HEK293 (cell line): Measurements from ENCODE around the gene SEMA4D.

Experiments
- CTCF ChIA-PET: fragments of 350-600 bp; formaldehyde crosslinking; extraction: SDS; loops from one replicate; lab custom pipeline; 2021; ENCODE audit warnings: antibody characterized with exemption; lab: Yijun Ruan, JAX
- POLR2A ChIA-PET: fragments of 300-600 bp; formaldehyde crosslinking; extraction: SDS; loops from one replicate; lab custom pipeline; 2020; ENCODE audit warnings: antibody characterized with exemption, inconsistent platforms; lab: Yijun Ruan, JAX
- H3K27ac ChIP-seq: fragments of 200-500 bp; sonication (Bioruptor generic); 2 replicates; pipeline ENCODE4 v1.5.1; 2014; ENCODE audit warnings: low read depth, low read length, control low read depth, inconsistent platforms; ENCODE audit errors: extremely low read depth
- H3K36me3 ChIP-seq, 2 experiments: fragments of 200-500 bp in 1 of 2; sonication (Bioruptor generic) in 1 of 2; 1 replicate in 1 of 2; 2 replicates in 1 of 2; pipeline ENCODE4 v1.5.1; 2014 to 2017; ENCODE audit warnings: inconsistent platforms in 2 of 2, low read length in 2 of 2; ENCODE audit not compliant: control insufficient read depth in 2 of 2, insufficient read depth in 1 of 2
- H3K4me1 ChIP-seq: fragments of 200-500 bp; sonication (Bioruptor generic); 2 replicates; pipeline ENCODE4 v1.5.1; 2014; ENCODE audit warnings: mild to moderate bottlenecking, low read length, inconsistent platforms; ENCODE audit not compliant: control insufficient read depth, insufficient read depth
- H3K4me3 ChIP-seq: 2 replicates; pipeline ENCODE4 v1.5.1; 2011; ENCODE audit warnings: low read depth, mild to moderate bottlenecking, control low read depth, low read length, moderate library complexity
- H3K9me3 ChIP-seq: fragments of 200-500 bp; sonication (Bioruptor generic); 2 replicates; pipeline ENCODE4 v1.5.1; 2014; ENCODE audit warnings: low read depth, low read length, inconsistent platforms; ENCODE audit not compliant: control insufficient read depth, insufficient read depth
- HOXC10 ChIP-seq: sonication (generic); formaldehyde crosslinking; IDR thresholded peaks from 2 replicates; pipeline ENCODE4 v1.8.1; 2023; ENCODE audit warnings: mild to moderate bottlenecking, missing genetic modification reagents
- MYNN ChIP-seq: fragments of 450-650 bp; formaldehyde crosslinking; IDR thresholded peaks from 2 replicates; pipeline ENCODE4 v1.5.1; 2016; ENCODE audit warnings: missing biosample characterization, missing genetic modification characterization, borderline replicate concordance
- PBX3 ChIP-seq: sonication (generic); formaldehyde crosslinking; IDR thresholded peaks from 2 replicates; pipeline ENCODE4 v1.8.1; 2022; ENCODE audit warnings: mild to moderate bottlenecking, moderate library complexity, missing genetic modification reagents
- SP2 ChIP-seq: fragments of 450-650 bp; formaldehyde crosslinking; IDR thresholded peaks from 2 replicates; pipeline ENCODE4 v1.5.1; 2016; ENCODE audit warnings: missing biosample characterization, missing genetic modification characterization
- ZBTB11 ChIP-seq: fragments of 450-650 bp; formaldehyde crosslinking; conservative IDR thresholded peaks from 2 replicates; pipeline ENCODE4 v1.5.1; 2016; ENCODE audit warnings: low read depth, missing biosample characterization, missing genetic modification characterization
- ZBTB20 ChIP-seq: fragments of 450-650 bp; formaldehyde crosslinking; IDR thresholded peaks from 2 replicates; pipeline ENCODE4 v1.5.1; 2016; ENCODE audit warnings: missing biosample characterization, missing genetic modification characterization
- ZBTB7A ChIP-seq: fragments of 450-650 bp; formaldehyde crosslinking; IDR thresholded peaks from 2 replicates; pipeline ENCODE4 v1.5.1; 2016; ENCODE audit warnings: low read depth, missing biosample characterization, missing genetic modification characterization
- ZNF223 ChIP-seq: fragments of 450-650 bp; formaldehyde crosslinking; IDR thresholded peaks from 2 replicates; pipeline ENCODE4 v1.5.1; 2016; ENCODE audit warnings: missing biosample characterization, missing genetic modification characterization
- ZNF416 ChIP-seq: fragments of 450-650 bp; formaldehyde crosslinking; IDR thresholded peaks from 2 replicates; pipeline ENCODE4 v1.5.1; 2016; ENCODE audit warnings: missing biosample characterization, missing genetic modification characterization
- ZNF426 ChIP-seq: fragments of 450-650 bp; formaldehyde crosslinking; IDR thresholded peaks from 2 replicates; pipeline ENCODE4 v1.5.1; 2017; ENCODE audit warnings: missing biosample characterization, missing genetic modification characterization, mild to moderate bottlenecking, inconsistent platforms, moderate library complexity
- ZNF521 ChIP-seq: fragments of 450-650 bp; formaldehyde crosslinking; IDR thresholded peaks from 2 replicates; pipeline ENCODE4 v1.5.1; 2017; ENCODE audit warnings: missing biosample characterization, mild to moderate bottlenecking, missing genetic modification characterization
- ZNF530 ChIP-seq: fragments of 450-650 bp; formaldehyde crosslinking; IDR thresholded peaks from 2 replicates; pipeline ENCODE4 v1.5.1; 2016; ENCODE audit warnings: low read depth, missing biosample characterization, missing genetic modification characterization
- ZNF571 ChIP-seq: fragments of 450-650 bp; formaldehyde crosslinking; IDR thresholded peaks from 2 replicates; pipeline ENCODE4 v1.5.0; 2017; ENCODE audit warnings: missing biosample characterization, missing genetic modification characterization
- ZNF639 ChIP-seq: fragments of 450-650 bp; formaldehyde crosslinking; IDR thresholded peaks from 2 replicates; pipeline ENCODE4 v1.5.1; 2016; ENCODE audit warnings: missing biosample characterization, missing genetic modification characterization
- ZNF670 ChIP-seq: fragments of 450-650 bp; formaldehyde crosslinking; IDR thresholded peaks from 2 replicates; pipeline ENCODE4 v1.5.1; 2016; ENCODE audit warnings: missing biosample characterization, missing genetic modification characterization, low read depth
- ZNF777 ChIP-seq: fragments of 450-650 bp; formaldehyde crosslinking; IDR thresholded peaks from 2 replicates; pipeline ENCODE4 v1.5.1; 2017; ENCODE audit warnings: missing biosample characterization, missing genetic modification characterization, borderline replicate concordance
- ZNF792 ChIP-seq: fragments of 450-650 bp; formaldehyde crosslinking; IDR thresholded peaks from 2 replicates; pipeline ENCODE4 v1.5.1; 2016; ENCODE audit warnings: missing biosample characterization, missing genetic modification characterization
- ZNF830 ChIP-seq: fragments of 450-650 bp; IDR thresholded peaks from 2 replicates; pipeline ENCODE4 v1.5.0; 2018; ENCODE audit warnings: missing biosample characterization, missing genetic modification characterization, low read depth, mild to moderate bottlenecking, moderate library complexity
- ZSCAN4 ChIP-seq: fragments of 450-650 bp; formaldehyde crosslinking; IDR thresholded peaks from 2 replicates; pipeline ENCODE4 v1.5.1; 2017; ENCODE audit warnings: missing biosample characterization, missing genetic modification characterization
- TF ChIP-seq, protein P1 (sequence below): fragments of 450-650 bp; formaldehyde crosslinking; IDR thresholded peaks from 2 replicates; pipeline ENCODE4 v1.5.1; 2016; ENCODE audit warnings: missing biosample characterization, missing genetic modification characterization

SEMA4D gene

DNA sequence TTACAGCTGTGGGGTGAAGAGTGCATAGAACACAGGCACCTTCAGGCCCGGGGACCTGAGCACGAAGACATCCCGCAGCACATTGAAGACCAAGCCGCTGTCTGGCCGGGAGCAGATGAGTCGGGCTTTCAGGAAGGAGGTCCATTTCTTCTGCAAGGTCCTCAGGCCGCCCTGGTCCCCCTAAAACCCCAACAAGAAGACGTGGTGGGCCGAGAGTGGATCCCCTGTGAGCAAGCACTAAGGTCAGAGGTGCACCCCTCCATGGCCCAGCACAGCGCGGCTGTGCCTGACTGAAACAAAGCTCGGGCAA is 109.1 kb downstream of the SEMA4D start:
- peaks cover 0 to 99% of the 10 kb centered on the region in 2 experiments; a peak in 2 of 3 replicates for H3K36me3 ChIP-seq
- H3K27ac ChIP-seq = no peak overlapping the region
- no peaks in the 10 kb centered on the region for H3K9me3 ChIP-seq
- ChIA-PET POLR2A (no interaction called here), CTCF (interaction anchor here (0.5 kb wide), 1 partner anchor 42 kb away, joined by 3 read pairs; no protein-coding TSS in a partner anchor)
- TF ChIP-seq ZNF792 (tag by site-specific recombination) (no peak), ZNF426 (tag by site-specific recombination) (no peak), ZBTB20 (tag by site-specific recombination) (no peak), ZNF521 (no peak), ZNF777 (tag by site-specific recombination) (no peak), ZNF830 (tag by site-specific recombination) (no peak), ZNF571 (tag by site-specific recombination) (no peak), ZBTB11 (tag by site-specific recombination) (no peak), ZNF530 (tag by site-specific recombination) (no peak), HOXC10 (no peak), ZBTB7A (tag by site-specific recombination) (no peak), ZNF223 (no peak), ZSCAN4 (tag by site-specific recombination) (no peak)
- no peak overlapping the region for H3K4me3 ChIP-seq
- no peaks in the 10 kb centered on the region for H3K4me1 ChIP-seq

- ChIA-PET POLR2A (no interaction called here), CTCF (interaction anchor here (0.5 kb wide), 1 partner anchor 42 kb away, joined by 3 read pairs; no protein-coding TSS in a partner anchor)
- peaks cover 0 to 98% of the 10 kb centered on the region in 2 experiments; a peak in 2 of 3 replicates for H3K36me3 ChIP-seq
- TF ChIP-seq MYNN (tag by site-specific recombination) (no peak), ZNF639 (tag by site-specific recombination) (no peak), ZBTB11 (tag by site-specific recombination) (no peak), PBX3 (no peak), SP2 (tag by site-specific recombination) (no peak), ZNF670 (no peak), ZNF416 (no peak)
- TF ChIP-seq, protein P1, sequence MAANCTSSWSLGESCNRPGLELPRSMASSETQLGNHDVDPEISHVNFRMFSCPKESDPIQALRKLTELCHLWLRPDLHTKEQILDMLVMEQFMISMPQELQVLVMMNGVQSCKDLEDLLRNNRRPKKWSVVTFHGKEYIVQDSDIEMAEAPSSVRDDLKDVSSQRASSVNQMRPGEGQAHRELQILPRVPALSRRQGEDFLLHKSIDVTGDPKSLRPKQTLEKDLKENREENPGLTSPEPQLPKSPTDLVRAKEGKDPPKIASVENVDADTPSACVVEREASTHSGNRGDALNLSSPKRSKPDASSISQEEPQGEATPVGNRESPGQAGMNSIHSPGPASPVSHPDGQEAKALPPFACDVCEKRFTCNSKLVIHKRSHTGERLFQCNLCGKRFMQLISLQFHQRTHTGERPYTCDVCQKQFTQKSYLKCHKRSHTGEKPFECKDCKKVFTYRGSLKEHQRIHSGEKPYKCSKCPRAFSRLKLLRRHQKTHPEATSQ = no peak
These were observed 109.6 kb downstream of the SEMA4D start for GRCh38 chr9:89388084-89388867.

More at GRCh38 chr9:89388084-89388867, 109.6 kb downstream of the SEMA4D start:
- no peak overlapping the region for H3K27ac ChIP-seq
- H3K9me3 ChIP-seq = no peaks in the 10 kb centered on the region
- no peaks in the 10 kb centered on the region for H3K4me1 ChIP-seq
- no peak overlapping the region for H3K4me3 ChIP-seq
